ENCODE results near the gene ORM2.
A peak's percentile ranks its signal among the peaks of the same experiment; 100 is the strongest.

The ORM2 gene

GRCh38 chr9:114348906-114349482 is 19.3 kb downstream of the ORM2 start:
- Histone ChIP-seq H3K4me1 (ENCODE audit: control insufficient read depth, insufficient read depth, low read length) (peaks cover 13% of the 10 kb centered on the region), H3K9me3 (ENCODE audit: control insufficient read depth, low read length) (no peaks in the 10 kb centered on the region), H3K4me3 (ENCODE audit: insufficient read depth, low read depth, low read length) (no peak overlapping the region), H3K27ac (ENCODE audit: insufficient read depth, low read depth, low read length, poor library complexity, severe bottlenecking) (peak overlapping the region; percentile 64), H3K36me3 (ENCODE audit: control insufficient read depth, insufficient read depth, low read length) (peaks cover 10% of the 10 kb centered on the region), H3K27me3 (ENCODE audit: control insufficient read depth, insufficient read depth, low read length, poor library complexity, severe bottlenecking) (no peaks in the 10 kb centered on the region)
- 42 to 44% methylated on average over 9 of the region's 9 CpGs for WGBS, 2 experiments

GRCh38 chr9:114349713-114350480 is 20.2 kb downstream of the ORM2 start:
- Histone ChIP-seq H3K4me3 (ENCODE audit: insufficient read depth, low read depth, low read length) (no peak overlapping the region), H3K4me1 (ENCODE audit: control insufficient read depth, insufficient read depth, low read length) (peaks cover 13% of the 10 kb centered on the region), H3K9me3 (ENCODE audit: control insufficient read depth, low read length) (no peaks in the 10 kb centered on the region), H3K27me3 (ENCODE audit: control insufficient read depth, insufficient read depth, low read length, poor library complexity, severe bottlenecking) (no peaks in the 10 kb centered on the region), H3K36me3 (ENCODE audit: control insufficient read depth, insufficient read depth, low read length) (peaks cover 10% of the 10 kb centered on the region), H3K27ac (ENCODE audit: insufficient read depth, low read depth, low read length, poor library complexity, severe bottlenecking) (peak overlapping the region; percentile 64)
- 94% methylated on average over 10 of the region's 10 CpGs for WGBS, 2 experiments

GRCh38 chr9:114350636-114351401 is 21.1 kb downstream of the ORM2 start:
- peaks cover 4% of the 10 kb centered on the region for H3K36me3 ChIP-seq (ENCODE audit: control insufficient read depth, insufficient read depth, low read length)
- WGBS, 2 experiments: 95% methylated on average over 16 of the region's 16 CpGs
- no peaks in the 10 kb centered on the region for H3K9me3 ChIP-seq (ENCODE audit: control insufficient read depth, low read length)
- no peak overlapping the region for H3K4me3 ChIP-seq (ENCODE audit: insufficient read depth, low read depth, low read length)
- H3K4me1 ChIP-seq (ENCODE audit: control insufficient read depth, insufficient read depth, low read length): peaks cover 13% of the 10 kb centered on the region
- no peaks in the 10 kb centered on the region for H3K27me3 ChIP-seq (ENCODE audit: control insufficient read depth, insufficient read depth, low read length, poor library complexity, severe bottlenecking)
- no peak overlapping the region for H3K27ac ChIP-seq (ENCODE audit: insufficient read depth, low read depth, low read length, poor library complexity, severe bottlenecking)

GRCh38 chr9:114351932-114352331 is 22.3 kb downstream of the ORM2 start:
- 97 to 98% methylated on average over 4 of the region's 4 CpGs for WGBS, 2 experiments
- Histone ChIP-seq H3K4me1 (ENCODE audit: control insufficient read depth, insufficient read depth, low read length) (peaks cover 13% of the 10 kb centered on the region), H3K36me3 (ENCODE audit: control insufficient read depth, insufficient read depth, low read length) (peaks cover 4% of the 10 kb centered on the region), H3K27ac (ENCODE audit: insufficient read depth, low read depth, low read length, poor library complexity, severe bottlenecking) (no peak overlapping the region), H3K9me3 (ENCODE audit: control insufficient read depth, low read length) (no peaks in the 10 kb centered on the region), H3K4me3 (ENCODE audit: insufficient read depth, low read depth, low read length) (no peak overlapping the region), H3K27me3 (ENCODE audit: control insufficient read depth, insufficient read depth, low read length, poor library complexity, severe bottlenecking) (no peaks in the 10 kb centered on the region)

GRCh38 chr9:114355821-114356220 is 26.2 kb downstream of the ORM2 start:
- peaks cover 5% of the 10 kb centered on the region for H3K36me3 ChIP-seq (ENCODE audit: control insufficient read depth, insufficient read depth, low read length)
- no peaks in the 10 kb centered on the region for H3K27me3 ChIP-seq (ENCODE audit: control insufficient read depth, insufficient read depth, low read length, poor library complexity, severe bottlenecking)
- WGBS, 2 experiments: 91 to 92% methylated on average over 6 of the region's 6 CpGs
- H3K4me3 ChIP-seq (ENCODE audit: insufficient read depth, low read depth, low read length): no peak overlapping the region
- no peaks in the 10 kb centered on the region for H3K9me3 ChIP-seq (ENCODE audit: control insufficient read depth, low read length)
- no peak overlapping the region for H3K27ac ChIP-seq (ENCODE audit: insufficient read depth, low read depth, low read length, poor library complexity, severe bottlenecking)
- H3K4me1 ChIP-seq (ENCODE audit: control insufficient read depth, insufficient read depth, low read length): no peaks in the 10 kb centered on the region

- H3K27ac ChIP-seq (ENCODE audit: insufficient read depth, low read depth, low read length, poor library complexity, severe bottlenecking): no peak overlapping the region
- H3K27me3 ChIP-seq (ENCODE audit: control insufficient read depth, insufficient read depth, low read length, poor library complexity, severe bottlenecking): no peaks in the 10 kb centered on the region
- WGBS, 2 experiments: 93 to 95% methylated on average over 6 of the region's 6 CpGs
- H3K9me3 ChIP-seq (ENCODE audit: control insufficient read depth, low read length): no peaks in the 10 kb centered on the region
- H3K4me1 ChIP-seq (ENCODE audit: control insufficient read depth, insufficient read depth, low read length): no peaks in the 10 kb centered on the region
- no peak overlapping the region for H3K4me3 ChIP-seq (ENCODE audit: insufficient read depth, low read depth, low read length)
- H3K36me3 ChIP-seq (ENCODE audit: control insufficient read depth, insufficient read depth, low read length): peaks cover 5% of the 10 kb centered on the region
Observed at GRCh38 chr9:114356792-114357191, 27.1 kb downstream of the ORM2 start.

GRCh38 chr9:114357360-114357759 is 27.7 kb downstream of the ORM2 start:
- Histone ChIP-seq H3K27me3 (ENCODE audit: control insufficient read depth, insufficient read depth, low read length, poor library complexity, severe bottlenecking) (no peaks in the 10 kb centered on the region), H3K36me3 (ENCODE audit: control insufficient read depth, insufficient read depth, low read length) (peaks cover 5% of the 10 kb centered on the region)
- 93 to 94% methylated on average over 6 of the region's 6 CpGs for WGBS, 2 experiments

GRCh38 chr9:114357911-114358328 is 28.3 kb downstream of the ORM2 start:
- Histone ChIP-seq H3K27me3 (ENCODE audit: control insufficient read depth, insufficient read depth, low read length, poor library complexity, severe bottlenecking) (no peaks in the 10 kb centered on the region), H3K4me1 (ENCODE audit: control insufficient read depth, insufficient read depth, low read length) (no peaks in the 10 kb centered on the region), H3K9me3 (ENCODE audit: control insufficient read depth, low read length) (no peaks in the 10 kb centered on the region), H3K36me3 (ENCODE audit: control insufficient read depth, insufficient read depth, low read length) (peaks cover 5% of the 10 kb centered on the region), H3K4me3 (ENCODE audit: insufficient read depth, low read depth, low read length) (no peak overlapping the region), H3K27ac (ENCODE audit: insufficient read depth, low read depth, low read length, poor library complexity, severe bottlenecking) (no peak overlapping the region)
- WGBS, 2 experiments: 95 to 97% methylated on average over 9 of the region's 9 CpGs

More at GRCh38 chr9:114357360-114357759, 27.7 kb downstream of the ORM2 start:
- H3K9me3 ChIP-seq (ENCODE audit: control insufficient read depth, low read length): no peaks in the 10 kb centered on the region
- no peak overlapping the region for H3K4me3 ChIP-seq (ENCODE audit: insufficient read depth, low read depth, low read length)
- H3K4me1 ChIP-seq (ENCODE audit: control insufficient read depth, insufficient read depth, low read length): no peaks in the 10 kb centered on the region
- no peak overlapping the region for H3K27ac ChIP-seq (ENCODE audit: insufficient read depth, low read depth, low read length, poor library complexity, severe bottlenecking)

- 95 to 96% methylated on average over 6 to 7 of the region's 7 CpGs for WGBS, 2 experiments
- H3K4me1 ChIP-seq (ENCODE audit: control insufficient read depth, insufficient read depth, low read length): no peaks in the 10 kb centered on the region
- H3K27me3 ChIP-seq (ENCODE audit: control insufficient read depth, insufficient read depth, low read length, poor library complexity, severe bottlenecking): no peaks in the 10 kb centered on the region
- H3K27ac ChIP-seq (ENCODE audit: insufficient read depth, low read depth, low read length, poor library complexity, severe bottlenecking): no peak overlapping the region
- peaks cover 5% of the 10 kb centered on the region for H3K36me3 ChIP-seq (ENCODE audit: control insufficient read depth, insufficient read depth, low read length)
- no peaks in the 10 kb centered on the region for H3K9me3 ChIP-seq (ENCODE audit: control insufficient read depth, low read length)
- H3K4me3 ChIP-seq (ENCODE audit: insufficient read depth, low read depth, low read length): no peak overlapping the region
Observed at GRCh38 chr9:114359801-114360200, 30.1 kb downstream of the ORM2 start.

GRCh38 chr9:114361542-114361941 is 31.9 kb downstream of the ORM2 start:
- WGBS, 2 experiments: 97% methylated on average over 7 of the region's 7 CpGs
- H3K27ac ChIP-seq (ENCODE audit: insufficient read depth, low read depth, low read length, poor library complexity, severe bottlenecking): no peak overlapping the region
- peaks cover 5% of the 10 kb centered on the region for H3K36me3 ChIP-seq (ENCODE audit: control insufficient read depth, insufficient read depth, low read length)
- H3K4me1 ChIP-seq (ENCODE audit: control insufficient read depth, insufficient read depth, low read length): no peaks in the 10 kb centered on the region
- H3K9me3 ChIP-seq (ENCODE audit: control insufficient read depth, low read length): no peaks in the 10 kb centered on the region
- H3K4me3 ChIP-seq (ENCODE audit: insufficient read depth, low read depth, low read length): no peak overlapping the region
- H3K27me3 ChIP-seq (ENCODE audit: control insufficient read depth, insufficient read depth, low read length, poor library complexity, severe bottlenecking): no peaks in the 10 kb centered on the region

Measured in ectodermal cell (in vitro differentiated cells).